ENCODE results near the gene MED6. TPM values are rescaled to one million over a fixed set of nuclear protein-coding genes. Genes with fewer than 3 reads are reported as not detected.

The MED6 gene
- total and polyA plus RNA-seq, 2 of the 13 experiments (the other 11 are each of a cell fraction or from before 2014, with no cell fraction given) = 44.8 to 47.8 TPM

DNA sequence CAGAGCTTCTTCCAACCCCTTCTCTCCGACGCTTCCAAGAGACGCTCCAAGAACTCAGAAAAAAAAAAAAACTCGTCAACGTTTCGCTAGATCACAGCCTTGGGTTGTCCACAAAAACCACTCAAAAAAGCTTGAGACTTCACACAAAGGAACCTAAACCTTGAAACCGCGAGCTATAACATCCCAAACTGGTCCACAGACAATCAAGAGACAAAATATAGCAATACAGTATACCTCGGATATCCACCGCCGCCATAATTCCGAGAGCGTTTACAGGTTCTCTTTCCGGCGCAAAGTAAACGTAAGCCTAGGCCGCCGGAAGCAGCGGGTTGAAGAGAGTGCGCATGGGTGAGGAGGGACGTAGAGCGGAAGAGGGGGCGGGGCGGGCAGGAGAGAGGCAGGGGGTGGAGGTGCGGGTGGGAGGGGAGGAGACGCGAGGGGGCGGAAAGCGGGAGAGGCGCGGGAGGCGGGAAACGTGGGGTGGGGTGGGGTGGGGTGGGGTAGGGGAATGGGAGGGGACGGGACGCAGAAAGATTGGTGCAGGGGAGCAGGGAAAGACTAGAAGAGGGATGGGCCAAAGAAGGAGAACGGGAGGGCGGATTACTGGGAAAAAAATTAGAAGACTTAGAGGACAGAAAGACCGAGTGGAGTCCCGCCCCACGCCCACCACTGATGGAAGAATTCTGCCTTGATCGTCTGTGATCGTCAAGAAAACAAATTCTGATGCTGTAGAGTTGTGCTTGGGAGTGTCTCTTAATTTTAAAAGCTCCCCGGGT lies at the start of gene MED6 (continued):
- TF ChIP-seq FOXM1 (CRISPR knock-in tag; IDR thresholded peaks at IDR 0.05) (no peak), ZKSCAN8 (CRISPR knock-in tag; IDR thresholded peaks at IDR 0.05; ENCODE audit: borderline replicate concordance) (0 out of 2 replicates have a peak, but pooled peaks have one; percentile 22), RBFOX2 (IDR thresholded peaks at IDR 0.05; ENCODE audit: low read depth, low read length) (peak; percentile 48; the same call in 1 of the 2 replicates), YEATS2 (CRISPR knock-in tag; IDR thresholded peaks at IDR 0.05; ENCODE audit: borderline replicate concordance) (peak; percentile 92), PHF8 (CRISPR knock-in tag; IDR thresholded peaks at IDR 0.05) (peak; percentile 66), CEBPG (CRISPR knock-in tag; IDR thresholded peaks at IDR 0.05) (0 out of 2 replicates have a peak, but pooled peaks have one; percentile 7), HNRNPL (IDR thresholded peaks at IDR 0.05; ENCODE audit: low read depth, low read length) (no peak), SIN3B (IDR thresholded peaks at IDR 0.05; ENCODE audit: low read length) (peak; percentile 99), ZNF883 (CRISPR knock-in tag; IDR thresholded peaks at IDR 0.05; ENCODE audit: not compliant biosample characterization) (no peak), ZSCAN25 (CRISPR knock-in tag; IDR thresholded peaks at IDR 0.05) (peak; percentile 48; the same call in 1 of the 2 replicates), ZNF224 (CRISPR knock-in tag; IDR thresholded peaks at IDR 0.05) (no peak), HNRNPK (IDR thresholded peaks at IDR 0.05; ENCODE audit: low read depth, low read length, poor library complexity, severe bottlenecking) (peak; percentile 97), GABPA (IDR thresholded peaks at IDR 0.05; ENCODE audit: low read depth, low read length) (peak; percentile 85), GABPA (CRISPR knock-in tag; IDR thresholded peaks at IDR 0.05; ENCODE audit: low read depth) (peak; percentile 96), FOSL2 (CRISPR knock-in tag; IDR thresholded peaks at IDR 0.05) (no peak), NFYC (CRISPR knock-in tag; IDR thresholded peaks at IDR 0.05) (peak; percentile 32; the same call in 1 of the 2 replicates), POGZ (CRISPR knock-in tag; IDR thresholded peaks at IDR 0.05) (peak; percentile 82; the same call in 1 of the 2 replicates), ZNF7 (CRISPR knock-in tag; IDR thresholded peaks at IDR 0.05) (no peak)
- TF ChIP-seq, protein P1, sequence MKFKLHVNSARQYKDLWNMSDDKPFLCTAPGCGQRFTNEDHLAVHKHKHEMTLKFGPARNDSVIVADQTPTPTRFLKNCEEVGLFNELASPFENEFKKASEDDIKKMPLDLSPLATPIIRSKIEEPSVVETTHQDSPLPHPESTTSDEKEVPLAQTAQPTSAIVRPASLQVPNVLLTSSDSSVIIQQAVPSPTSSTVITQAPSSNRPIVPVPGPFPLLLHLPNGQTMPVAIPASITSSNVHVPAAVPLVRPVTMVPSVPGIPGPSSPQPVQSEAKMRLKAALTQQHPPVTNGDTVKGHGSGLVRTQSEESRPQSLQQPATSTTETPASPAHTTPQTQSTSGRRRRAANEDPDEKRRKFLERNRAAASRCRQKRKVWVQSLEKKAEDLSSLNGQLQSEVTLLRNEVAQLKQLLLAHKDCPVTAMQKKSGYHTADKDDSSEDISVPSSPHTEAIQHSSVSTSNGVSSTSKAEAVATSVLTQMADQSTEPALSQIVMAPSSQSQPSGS (CRISPR knock-in tag; IDR thresholded peaks at IDR 0.05) = 0 out of 2 replicates have a peak, but pooled peaks have one; percentile 26
- TF ChIP-seq, protein P2, sequence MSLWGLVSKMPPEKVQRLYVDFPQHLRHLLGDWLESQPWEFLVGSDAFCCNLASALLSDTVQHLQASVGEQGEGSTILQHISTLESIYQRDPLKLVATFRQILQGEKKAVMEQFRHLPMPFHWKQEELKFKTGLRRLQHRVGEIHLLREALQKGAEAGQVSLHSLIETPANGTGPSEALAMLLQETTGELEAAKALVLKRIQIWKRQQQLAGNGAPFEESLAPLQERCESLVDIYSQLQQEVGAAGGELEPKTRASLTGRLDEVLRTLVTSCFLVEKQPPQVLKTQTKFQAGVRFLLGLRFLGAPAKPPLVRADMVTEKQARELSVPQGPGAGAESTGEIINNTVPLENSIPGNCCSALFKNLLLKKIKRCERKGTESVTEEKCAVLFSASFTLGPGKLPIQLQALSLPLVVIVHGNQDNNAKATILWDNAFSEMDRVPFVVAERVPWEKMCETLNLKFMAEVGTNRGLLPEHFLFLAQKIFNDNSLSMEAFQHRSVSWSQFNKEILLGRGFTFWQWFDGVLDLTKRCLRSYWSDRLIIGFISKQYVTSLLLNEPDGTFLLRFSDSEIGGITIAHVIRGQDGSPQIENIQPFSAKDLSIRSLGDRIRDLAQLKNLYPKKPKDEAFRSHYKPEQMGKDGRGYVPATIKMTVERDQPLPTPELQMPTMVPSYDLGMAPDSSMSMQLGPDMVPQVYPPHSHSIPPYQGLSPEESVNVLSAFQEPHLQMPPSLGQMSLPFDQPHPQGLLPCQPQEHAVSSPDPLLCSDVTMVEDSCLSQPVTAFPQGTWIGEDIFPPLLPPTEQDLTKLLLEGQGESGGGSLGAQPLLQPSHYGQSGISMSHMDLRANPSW (CRISPR knock-in tag; IDR thresholded peaks at IDR 0.05; ENCODE audit: borderline replicate concordance) = no peak
- TF ChIP-seq, protein P3, sequence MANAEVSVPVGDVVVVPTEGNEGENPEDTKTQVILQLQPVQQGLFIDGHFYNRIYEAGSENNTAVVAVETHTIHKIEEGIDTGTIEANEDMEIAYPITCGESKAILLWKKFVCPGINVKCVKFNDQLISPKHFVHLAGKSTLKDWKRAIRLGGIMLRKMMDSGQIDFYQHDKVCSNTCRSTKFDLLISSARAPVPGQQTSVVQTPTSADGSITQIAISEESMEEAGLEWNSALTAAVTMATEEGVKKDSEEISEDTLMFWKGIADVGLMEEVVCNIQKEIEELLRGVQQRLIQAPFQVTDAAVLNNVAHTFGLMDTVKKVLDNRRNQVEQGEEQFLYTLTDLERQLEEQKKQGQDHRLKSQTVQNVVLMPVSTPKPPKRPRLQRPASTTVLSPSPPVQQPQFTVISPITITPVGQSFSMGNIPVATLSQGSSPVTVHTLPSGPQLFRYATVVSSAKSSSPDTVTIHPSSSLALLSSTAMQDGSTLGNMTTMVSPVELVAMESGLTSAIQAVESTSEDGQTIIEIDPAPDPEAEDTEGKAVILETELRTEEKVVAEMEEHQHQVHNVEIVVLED (CRISPR knock-in tag; IDR thresholded peaks at IDR 0.05; ENCODE audit: borderline replicate concordance) = peak; percentile 69
- TF ChIP-seq, protein P4, sequence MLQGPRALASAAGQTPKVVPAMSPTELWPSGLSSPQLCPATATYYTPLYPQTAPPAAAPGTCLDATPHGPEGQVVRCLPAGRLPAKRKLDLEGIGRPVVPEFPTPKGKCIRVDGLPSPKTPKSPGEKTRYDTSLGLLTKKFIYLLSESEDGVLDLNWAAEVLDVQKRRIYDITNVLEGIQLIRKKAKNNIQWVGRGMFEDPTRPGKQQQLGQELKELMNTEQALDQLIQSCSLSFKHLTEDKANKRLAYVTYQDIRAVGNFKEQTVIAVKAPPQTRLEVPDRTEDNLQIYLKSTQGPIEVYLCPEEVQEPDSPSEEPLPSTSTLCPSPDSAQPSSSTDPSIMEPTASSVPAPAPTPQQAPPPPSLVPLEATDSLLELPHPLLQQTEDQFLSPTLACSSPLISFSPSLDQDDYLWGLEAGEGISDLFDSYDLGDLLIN (CRISPR knock-in tag; IDR thresholded peaks at IDR 0.05; ENCODE audit: borderline replicate concordance) = no peak
- TF ChIP-seq, protein P5, sequence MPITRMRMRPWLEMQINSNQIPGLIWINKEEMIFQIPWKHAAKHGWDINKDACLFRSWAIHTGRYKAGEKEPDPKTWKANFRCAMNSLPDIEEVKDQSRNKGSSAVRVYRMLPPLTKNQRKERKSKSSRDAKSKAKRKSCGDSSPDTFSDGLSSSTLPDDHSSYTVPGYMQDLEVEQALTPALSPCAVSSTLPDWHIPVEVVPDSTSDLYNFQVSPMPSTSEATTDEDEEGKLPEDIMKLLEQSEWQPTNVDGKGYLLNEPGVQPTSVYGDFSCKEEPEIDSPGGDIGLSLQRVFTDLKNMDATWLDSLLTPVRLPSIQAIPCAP (CRISPR knock-in tag; IDR thresholded peaks at IDR 0.05; ENCODE audit: low read depth) = no peak

Data from HepG2 (cell line).